K562 (cell line): Measurements from ENCODE around the gene MCAM. TPM values are rescaled to one million over a fixed set of nuclear protein-coding genes. Genes with fewer than 3 reads are reported as not detected.

Source experiments
- ATF6 ChIP-seq: sonication (generic); formaldehyde crosslinking; IDR thresholded peaks from 2 replicates; pipeline ENCODE4 v1.4.0; 2020; ENCODE audit warnings: mild to moderate bottlenecking, missing genetic modification reagents
- E2F4 ChIP-seq: sonication (generic); formaldehyde crosslinking; IDR thresholded peaks from 2 replicates; pipeline ENCODE4 v1.8.0; 2022; ENCODE audit warnings: mild to moderate bottlenecking, low read depth, missing genetic modification reagents
- E2F6 ChIP-seq, 2 experiments: IDR thresholded peaks; 2 replicates each; pipeline ENCODE4 v1.6.1; 2011; ENCODE audit warnings: borderline replicate concordance in 1 of 2, control low read depth in 1 of 2, low read depth in 1 of 2, low read length in 1 of 2, mild to moderate bottlenecking in 1 of 2, mixed read lengths in 1 of 2, moderate library complexity in 1 of 2; ENCODE audit not compliant: insufficient read depth in 1 of 2, insufficient read length in 1 of 2, poor library complexity in 1 of 2, severe bottlenecking in 1 of 2; ENCODE audit errors: extremely low read depth in 1 of 2
- FOXJ2 ChIP-seq: fragments of 200-800 bp; sonication (Bioruptor generic); IDR thresholded peaks from 2 replicates; pipeline ENCODE4 v1.6.1; 2016; ENCODE audit warnings: missing genetic modification characterization, missing compliant biosample characterization
- HOXB6 ChIP-seq: fragments of 250-450 bp; sonication (Bioruptor Pico); IDR thresholded peaks from 2 replicates; pipeline ENCODE4 v1.5.1; 2022; ENCODE audit warnings: mild to moderate bottlenecking, borderline replicate concordance
- KDM5B ChIP-seq: fragments of 200-600 bp; sonication (generic); IDR thresholded peaks from 2 replicates; pipeline ENCODE4 v1.6.1; 2012; ENCODE audit warnings: low read depth, mild to moderate bottlenecking, moderate library complexity, low read length, control low read depth, inconsistent platforms; ENCODE audit not compliant: insufficient replicate concordance
- PHB ChIP-seq: fragments of 250-450 bp; sonication (Bioruptor Pico); IDR thresholded peaks from 2 replicates; pipeline ENCODE4 v1.5.0; 2021
- SIN3B ChIP-seq: fragments of 450-650 bp; IDR thresholded peaks from 2 replicates; pipeline ENCODE4 v1.6.1; 2017; ENCODE audit warnings: low read depth, mild to moderate bottlenecking, moderate library complexity
- STAT5A ChIP-seq: IDR thresholded peaks from 2 replicates; pipeline ENCODE4 v1.6.1; 2012; ENCODE audit warnings: low read length, inconsistent platforms, borderline replicate concordance
- TAF15 ChIP-seq: fragments of 200-400 bp; formaldehyde crosslinking; IDR thresholded peaks from 2 replicates; pipeline ENCODE4 v1.6.1; 2017; ENCODE audit warnings: mild to moderate bottlenecking, low read depth, low read length, moderate library complexity
- ZBTB5 ChIP-seq: fragments of 450-650 bp; IDR thresholded peaks from 2 replicates; pipeline ENCODE4 v1.6.1; 2017; ENCODE audit warnings: antibody characterized with exemption
- ZC3H11A ChIP-seq: IDR thresholded peaks from 2 replicates; pipeline ENCODE4 v1.6.1; 2012; ENCODE audit warnings: low read depth, low read length, improper control_type of control experiment
- ZNF408 ChIP-seq: fragments of 250-450 bp; sonication (Bioruptor Pico); IDR thresholded peaks from 2 replicates; pipeline ENCODE4 v1.4.0; 2020; ENCODE audit warnings: low read depth, mild to moderate bottlenecking, moderate library complexity
- ZNF41 ChIP-seq: fragments of 250-450 bp; sonication (Bioruptor Pico); conservative IDR thresholded peaks from 2 replicates; pipeline ENCODE4 v1.4.0; 2020; ENCODE audit warnings: mild to moderate bottlenecking
- ZNF431 ChIP-seq: sonication (generic); formaldehyde crosslinking; IDR thresholded peaks from 2 replicates; pipeline ENCODE4 v1.8.0; 2022; ENCODE audit warnings: mild to moderate bottlenecking, missing genetic modification reagents
- ZNF592 ChIP-seq: fragments of 450-650 bp; IDR thresholded peaks from 2 replicates; pipeline ENCODE4 v1.6.1; 2017; ENCODE audit warnings: antibody characterized with exemption, mild to moderate bottlenecking
- polyA plus RNA-seq, 8 experiments: library from polyadenylated mRNA; depleted of rRNA in 4 of 8; stranded (reverse) in 5 of 8; unstranded in 3 of 8; fragments of >200 nt; fragmentation: Nextera tagmentation in 2 of 8; fragmentation: Illumina TruSeq in 1 of 8; extraction: Ambion mirVana in 2 of 8; extraction: Trizol in 1 of 8; gene quantifications; 2 replicates each; pipeline versions ENCODE4 v1.2.1 to v1.2.3, GENCODE V29; 2011 to 2014; ENCODE audit warnings: inconsistent platforms in 1 of 8, missing spikeins in 1 of 8
- total RNA-seq, 7 experiments: library from RNA; depleted of rRNA in 6 of 7; stranded (reverse); fragments of >200 nt in 6 of 7; fragmentation: Illumina TruSeq in 2 of 7; extraction: Trizol in 2 of 7; gene quantifications; 2 replicates each; pipeline versions ENCODE4 v1.2.1 to v1.2.3, GENCODE V29; 2011 to 2021; ENCODE audit warnings: low replicate concordance in 1 of 7

The MCAM gene
- total and polyA plus RNA-seq, 9 of the 15 experiments (the other 6 are each of a cell fraction or from before 2014, with no cell fraction given): 14.7 to 118 (median 53.6) TPM

- no peak for TF ChIP-seq SIN3B
- TF ChIP-seq ATF6 (CRISPR knock-in tag): 0 out of 2 replicates have a peak, but pooled peaks have one; percentile 68
- TF ChIP-seq ZC3H11A: no peak
- TF ChIP-seq STAT5A: no peak
- no peak for TF ChIP-seq TAF15
- TF ChIP-seq ZNF592: peak; percentile 60
- no peak for TF ChIP-seq HOXB6 (CRISPR knock-in tag)
- TF ChIP-seq FOXJ2 (tag): no peak
- TF ChIP-seq ZNF408: no peak
- peak in 1 of 2 experiments; percentile 90 for TF ChIP-seq E2F6 (IDR thresholded peaks at IDR 0.05; ENCODE audit: borderline replicate concordance in 1 of 2, extremely low read depth in 1 of 2, insufficient read depth in 1 of 2, insufficient read length in 1 of 2, low read depth in 1 of 2, low read length in 1 of 2, poor library complexity in 1 of 2, severe bottlenecking in 1 of 2)
- no peak for TF ChIP-seq PHB (CRISPR knock-in tag)
- TF ChIP-seq ZBTB5: no peak
- no peak for TF ChIP-seq ZNF41
- TF ChIP-seq ZNF431 (CRISPR knock-in tag): 0 out of 2 replicates have a peak, but pooled peaks have one; percentile 22
- TF ChIP-seq KDM5B: peak; percentile 49
- TF ChIP-seq E2F4 (CRISPR knock-in tag): no peak
Measured at GRCh38 chr11:119320776-119321524, 4.0 kb upstream of the MCAM start (continued).
